MM.1S (cell line): ENCODE data around the gene PPP1CC.

Source experiments
- CTCF ChIP-seq: fragments of 300-600 bp; sonication (generic); IDR thresholded peaks from 2 replicates; pipeline ENCODE4 v1.5.1; 2016; ENCODE audit warnings: antibody characterized with exemption, low read length, mixed read lengths
- EZH2 ChIP-seq: fragments of 300-600 bp; sonication (generic); optimal IDR thresholded peaks from 2 replicates; pipeline ENCODE3; 2017; ENCODE audit warnings: low read depth, mild to moderate bottlenecking, antibody characterized with exemption, low read length, mixed read lengths
- EZH2phosphoT487 ChIP-seq: fragments of 300-600 bp; sonication (generic); IDR thresholded peaks from 2 replicates; pipeline ENCODE4 v1.6.1; 2018; ENCODE audit warnings: antibody characterized with exemption, low read length

DNA sequence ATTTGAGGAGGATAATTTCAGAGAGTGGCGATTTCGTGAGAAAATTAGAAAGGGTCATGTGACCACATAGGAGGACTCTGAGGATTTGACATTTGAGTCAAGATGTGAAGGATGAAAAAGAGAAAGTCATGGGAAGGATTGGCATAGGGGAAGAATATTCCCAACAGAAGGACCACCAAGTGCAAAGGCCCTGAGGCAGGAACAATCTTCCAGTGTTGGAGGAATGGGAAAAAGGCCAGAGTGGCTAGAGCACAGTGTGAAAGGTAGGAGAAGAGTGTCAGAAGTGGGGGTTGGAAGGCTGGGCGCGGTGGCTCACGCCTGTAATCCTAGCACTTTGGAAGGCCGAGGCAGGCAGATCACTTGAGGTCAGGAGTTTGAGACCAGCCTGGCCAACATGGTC lies 3.9 kb upstream of the PPP1CC start:
- TF ChIP-seq EZH2phosphoT487 (no peak), CTCF (no peak), EZH2 (no peak)
